ENCODE results near the gene SGSH.

The SGSH gene

GRCh38 chr17:80183581-80184422, 36.3 kb downstream of the SGSH start:
- no peak for DNase-seq (ENCODE audit: low spot score)

DNA sequence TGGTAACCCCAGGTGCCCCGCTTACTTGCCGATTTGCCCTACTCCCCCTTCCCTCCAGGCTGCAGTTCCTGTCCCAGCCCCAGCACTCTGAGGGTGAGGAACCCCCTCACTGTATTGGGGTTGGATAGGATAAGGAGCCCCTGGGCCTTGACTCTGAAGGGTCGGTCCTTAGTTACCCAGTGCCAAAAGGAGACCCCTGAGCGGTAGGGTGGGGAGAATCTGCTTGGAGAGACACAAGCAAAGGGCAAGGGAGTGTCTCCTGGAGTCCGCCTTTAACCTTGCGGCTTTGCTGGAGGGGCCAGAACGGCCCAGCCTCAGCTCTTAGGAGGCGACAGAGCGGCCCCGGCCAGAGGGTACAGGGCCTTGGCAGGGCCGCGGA, 37.3 kb downstream of the SGSH start:
- no peak for DNase-seq (ENCODE audit: low spot score)

DNA sequence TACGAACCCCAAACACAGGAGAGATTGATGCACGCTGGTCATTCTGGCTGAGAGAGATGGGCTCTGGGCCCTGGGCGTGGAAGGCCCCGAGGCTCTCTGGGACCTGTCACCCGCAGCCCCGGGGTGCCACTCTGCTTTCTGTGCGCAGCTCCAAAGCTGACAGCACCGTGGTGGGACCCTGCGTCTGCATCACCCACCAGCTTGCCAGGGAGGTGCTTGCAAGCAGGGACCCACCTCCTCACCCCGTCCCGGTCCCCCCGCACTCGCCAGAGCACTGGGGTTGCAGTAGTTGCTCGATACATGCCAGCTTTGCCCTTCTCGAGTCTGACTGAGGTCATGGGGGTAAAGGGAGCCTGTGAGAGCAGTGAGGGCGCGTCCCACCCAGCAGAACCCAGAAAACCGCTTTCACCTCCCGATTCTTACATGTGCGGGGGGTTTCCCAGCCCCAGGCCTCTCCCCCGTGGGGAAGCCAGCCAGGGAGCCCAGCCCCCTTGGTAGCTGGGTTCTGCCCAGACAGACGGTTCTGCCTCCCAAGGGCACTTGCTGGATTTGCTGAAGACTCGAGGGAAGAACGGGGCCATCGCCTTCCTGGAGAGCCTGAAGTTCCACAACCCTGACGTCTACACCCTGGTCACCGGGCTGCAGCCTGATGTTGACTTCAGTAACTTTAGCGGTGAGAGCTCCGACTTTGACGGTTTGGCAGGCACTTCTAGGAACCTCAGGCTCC, 37.9 kb downstream of the SGSH start:
- no peak for DNase-seq (ENCODE audit: low spot score)

- DNase-seq (ENCODE audit: low spot score) = no peak
Observed at GRCh38 chr17:80181431-80181830, 38.7 kb downstream of the SGSH start.

GRCh38 chr17:80180192-80180591, 39.9 kb downstream of the SGSH start:
- no peak for DNase-seq (ENCODE audit: low spot score)

- no peak for DNase-seq (ENCODE audit: low spot score)
Observed at GRCh38 chr17:80177986-80178595, 42.0 kb downstream of the SGSH start.

GRCh38 chr17:80176757-80177156, 43.4 kb downstream of the SGSH start:
- no peak for DNase-seq (ENCODE audit: low spot score)

DNA sequence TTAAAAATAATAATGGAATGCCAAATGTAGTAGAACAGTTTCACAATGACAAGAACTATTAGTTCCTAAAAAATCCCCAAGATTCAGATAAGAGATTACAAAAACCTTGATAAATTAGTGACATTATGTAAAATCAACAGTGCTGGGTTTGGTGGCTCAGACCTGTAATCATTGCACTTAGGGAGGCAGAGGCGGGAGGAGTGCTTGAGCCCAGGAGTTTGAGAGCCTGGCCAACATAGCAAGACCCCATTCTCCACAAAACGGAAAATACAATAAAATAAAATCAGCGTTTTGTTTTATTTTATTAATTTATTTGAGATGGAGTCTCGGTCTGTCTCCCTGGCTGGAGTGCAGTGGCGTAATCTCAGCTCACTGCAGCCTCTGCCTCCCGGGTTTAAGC, 46.2 kb downstream of the SGSH start:
- DNase-seq (ENCODE audit: low spot score) = no peak

GRCh38 chr17:80173126-80173525, 47.0 kb downstream of the SGSH start:
- no peak for DNase-seq (ENCODE audit: low spot score)

DNA sequence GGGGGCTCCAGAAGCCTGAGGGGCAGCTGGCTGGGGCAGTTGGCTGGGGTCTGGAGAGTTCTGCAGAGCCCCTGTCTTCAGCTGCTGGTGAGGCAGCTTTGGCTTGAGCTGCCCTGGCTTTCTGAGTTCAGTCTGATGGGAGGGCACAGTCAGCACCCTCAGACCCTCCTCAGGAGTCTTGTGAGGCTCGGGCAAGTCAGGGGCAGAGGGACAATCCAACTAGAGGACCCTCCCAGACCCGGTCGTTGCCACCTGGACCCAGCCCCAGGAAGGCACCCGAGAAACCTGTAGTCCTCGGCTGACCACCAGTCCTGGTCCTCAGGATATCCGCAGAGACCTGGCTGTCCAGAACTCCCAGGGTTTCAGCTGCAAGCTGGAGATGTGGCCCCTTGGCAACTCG, 48.5 kb downstream of the SGSH start:
- DNase-seq (ENCODE audit: low spot score) = no peak

- no peak for DNase-seq (ENCODE audit: low spot score)
Observed at GRCh38 chr17:80169784-80170500, 50.2 kb downstream of the SGSH start, which contains the start of gene CARD14. TSS of gene CARD14 (plus strand) at chr17:80170030. CDS start at chr17:80181439, 11,409 bp downstream.

DNA sequence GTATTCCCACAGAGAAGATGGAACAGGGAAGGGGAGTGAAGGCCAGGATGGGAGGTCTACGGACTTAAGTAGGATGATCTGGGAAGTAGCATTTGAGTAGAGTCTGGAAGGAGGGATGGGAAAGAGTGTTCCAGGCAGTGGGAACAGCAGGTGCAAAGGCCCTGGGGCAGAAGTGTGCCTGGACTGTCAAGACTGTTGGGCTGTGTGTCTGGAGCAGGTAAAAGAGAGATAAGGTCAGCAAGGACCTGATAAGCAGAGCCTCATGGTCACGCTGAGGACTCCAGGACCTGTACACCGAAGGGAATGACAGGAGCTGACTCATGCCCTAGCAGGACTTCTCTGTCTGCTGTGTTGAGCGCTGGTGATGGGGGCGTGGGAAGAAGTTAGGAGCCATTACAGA, 51.0 kb downstream of the SGSH start:
- DNase-seq (ENCODE audit: low spot score) = no peak

- DNase-seq (ENCODE audit: low spot score) = no peak
Observed at GRCh38 chr17:80168371-80168770, 51.8 kb downstream of the SGSH start.

DNA sequence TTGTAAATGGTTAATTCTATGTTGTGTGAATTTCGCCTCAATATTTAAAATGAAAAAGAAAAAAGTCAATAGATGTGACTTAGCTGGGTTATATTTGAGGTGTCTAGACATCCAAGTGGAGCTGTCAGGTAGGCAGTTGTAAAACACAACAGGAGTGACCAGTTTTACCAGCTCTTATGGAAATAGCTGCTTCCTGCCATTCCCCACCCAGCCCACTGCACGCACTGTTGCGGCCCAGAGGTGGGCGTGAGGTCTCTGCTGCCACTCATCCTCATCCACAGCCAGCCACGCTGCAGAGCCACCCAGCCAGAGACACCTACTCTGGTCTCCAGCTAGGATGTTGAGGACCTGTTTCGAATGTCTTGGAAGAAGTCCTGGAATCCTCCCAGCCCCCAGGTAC, 53.7 kb downstream of the SGSH start:
- DNase-seq (ENCODE audit: low spot score) = no peak

- DNase-seq (ENCODE audit: low spot score) = no peak
Observed at GRCh38 chr17:80164185-80164584, 55.9 kb downstream of the SGSH start.

GRCh38 chr17:80163336-80163735, 56.8 kb downstream of the SGSH start:
- DNase-seq (ENCODE audit: low spot score) = no peak

- no peak for DNase-seq (ENCODE audit: low spot score)
Observed at GRCh38 chr17:80160536-80160935, 59.6 kb downstream of the SGSH start.
